ENCODE data around the gene MCUB.

DNA sequence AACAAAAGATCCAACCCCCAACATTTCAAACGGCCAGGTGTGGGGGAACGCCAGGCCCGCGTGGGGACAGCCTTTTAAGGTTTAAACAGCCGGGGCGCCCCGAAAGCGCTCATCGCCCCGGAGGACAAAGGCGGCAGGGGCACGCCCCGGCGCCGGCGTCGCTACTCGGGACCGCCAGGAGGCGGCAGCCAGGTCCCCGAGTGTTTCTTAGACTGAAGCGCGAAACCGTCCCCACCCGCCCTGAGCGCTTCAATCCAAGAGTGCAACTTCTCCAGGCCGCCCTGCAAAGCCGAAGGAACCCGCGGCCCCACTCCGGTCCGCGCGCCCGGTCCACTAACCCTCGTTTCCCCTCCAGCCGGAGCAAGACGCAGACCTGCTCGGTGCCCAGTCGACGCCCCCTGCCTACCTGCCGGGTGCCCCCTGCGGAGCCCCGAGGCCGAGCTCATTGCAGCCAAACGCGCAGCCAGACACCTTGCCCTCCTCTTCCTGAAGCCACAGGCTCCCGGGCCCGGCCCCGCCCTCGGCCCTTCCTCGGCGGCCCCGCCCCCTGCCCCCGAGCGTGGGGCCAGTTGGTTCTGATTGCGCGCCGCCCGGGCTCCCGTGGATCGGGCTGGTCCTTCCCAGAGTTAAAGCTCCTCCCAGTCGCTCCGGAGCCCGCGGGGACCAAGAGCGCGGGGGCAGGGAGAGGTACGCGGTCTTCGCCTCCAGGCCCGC lies 143.1 kb downstream of the MCUB start, which contains the start of gene CASP6:
- TF ChIP-seq ZNF274 (IDR thresholded peaks at IDR 0.05; ENCODE audit: low read depth, low read length) (no peak), SUZ12 (IDR thresholded peaks at IDR 0.05; ENCODE audit: extremely low read depth, insufficient read depth, insufficient read length) (no peak)
